ENCODE results near the gene GNG12. TPM values are rescaled to one million over a fixed set of nuclear protein-coding genes. Genes with fewer than 3 reads are reported as not detected.

Gene GNG12
- total and polyA plus RNA-seq, 8 donors: 7.3 to 39.8 (median 21.1) TPM

DNA sequence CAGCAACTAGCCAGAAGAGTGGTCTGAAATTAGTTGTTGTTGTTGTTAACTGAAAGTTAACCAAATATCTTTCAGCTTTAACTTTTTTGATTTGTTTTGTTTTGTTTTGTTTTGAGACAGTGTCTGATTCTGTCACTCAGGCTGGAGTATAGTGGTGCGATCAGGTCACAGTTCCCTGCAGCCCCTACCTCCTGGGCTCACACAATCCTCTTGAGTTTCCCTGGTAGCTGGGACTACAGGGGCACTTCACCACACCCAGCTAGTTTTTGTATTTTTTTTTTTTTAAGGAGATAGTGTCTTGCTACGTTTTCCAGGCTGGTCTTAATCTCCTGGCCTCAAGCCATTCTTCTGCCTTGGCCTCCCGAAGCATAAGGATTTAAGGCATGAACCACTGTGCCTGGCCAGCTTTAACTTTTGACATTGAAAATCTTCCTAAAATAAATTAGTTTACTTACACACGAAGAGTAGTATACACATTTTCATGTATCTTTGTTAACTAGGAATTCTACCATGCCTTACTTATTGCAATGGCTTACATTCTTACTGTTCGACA lies 45.0 kb downstream of the GNG12 start:
- intact Hi-C loops (cut with DNase I): no loop called here
- no peak for FAIRE-seq
- WGBS, 2 donors: 53 to 54% methylated on average over 5 of the region's 5 CpGs

DNA sequence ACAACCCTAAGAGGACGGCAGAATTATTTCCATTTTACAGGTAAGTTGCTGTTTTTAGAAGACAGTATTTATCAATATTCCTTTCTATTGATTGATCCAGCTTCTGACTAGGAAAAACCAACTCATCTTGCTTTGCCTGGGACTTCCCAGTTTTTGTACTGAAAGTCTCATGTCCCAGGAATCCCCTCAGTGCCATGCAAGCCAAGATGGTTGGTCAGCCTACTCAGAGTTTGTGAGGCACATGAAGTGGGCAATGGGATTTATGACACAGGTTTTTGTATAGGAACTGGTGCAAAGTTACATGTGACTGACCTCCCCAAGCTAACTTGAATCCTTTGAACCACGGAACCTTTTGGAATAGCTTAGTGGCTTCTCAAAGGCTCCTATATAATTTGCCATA lies 45.5 kb downstream of the GNG12 start:
- no peak for ATAC-seq
- H3K9me3 ChIP-seq: no peaks in the 10 kb centered on the region
- intact Hi-C loops (cut with DNase I): no loop called here
- H3K27me3 ChIP-seq: no peaks in the 10 kb centered on the region
- 95% methylated on average over 2 of the region's 2 CpGs for WGBS, 2 donors
- FAIRE-seq: no peak
- TF ChIP-seq, protein P1, sequence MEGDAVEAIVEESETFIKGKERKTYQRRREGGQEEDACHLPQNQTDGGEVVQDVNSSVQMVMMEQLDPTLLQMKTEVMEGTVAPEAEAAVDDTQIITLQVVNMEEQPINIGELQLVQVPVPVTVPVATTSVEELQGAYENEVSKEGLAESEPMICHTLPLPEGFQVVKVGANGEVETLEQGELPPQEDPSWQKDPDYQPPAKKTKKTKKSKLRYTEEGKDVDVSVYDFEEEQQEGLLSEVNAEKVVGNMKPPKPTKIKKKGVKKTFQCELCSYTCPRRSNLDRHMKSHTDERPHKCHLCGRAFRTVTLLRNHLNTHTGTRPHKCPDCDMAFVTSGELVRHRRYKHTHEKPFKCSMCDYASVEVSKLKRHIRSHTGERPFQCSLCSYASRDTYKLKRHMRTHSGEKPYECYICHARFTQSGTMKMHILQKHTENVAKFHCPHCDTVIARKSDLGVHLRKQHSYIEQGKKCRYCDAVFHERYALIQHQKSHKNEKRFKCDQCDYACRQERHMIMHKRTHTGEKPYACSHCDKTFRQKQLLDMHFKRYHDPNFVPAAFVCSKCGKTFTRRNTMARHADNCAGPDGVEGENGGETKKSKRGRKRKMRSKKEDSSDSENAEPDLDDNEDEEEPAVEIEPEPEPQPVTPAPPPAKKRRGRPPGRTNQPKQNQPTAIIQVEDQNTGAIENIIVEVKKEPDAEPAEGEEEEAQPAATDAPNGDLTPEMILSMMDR (IDR thresholded peaks at IDR 0.05): no peak
- H3K4me1 ChIP-seq: peaks cover 0 to 5% (median 4%) of the 10 kb centered on the region in 3 donors
- no peak overlapping the region for H3K4me3 ChIP-seq
- no peak overlapping the region for H3K27ac ChIP-seq
- no peaks in the 10 kb centered on the region for H3K36me3 ChIP-seq
- DNase-seq: no peak

More for the DNA sequence above, 45.0 kb downstream of the GNG12 start:
- DNase-seq: no peak
- Histone ChIP-seq H3K27me3 (no peaks in the 10 kb centered on the region), H3K4me3 (no peak overlapping the region), H3K4me1 (peaks cover 2 to 6% (median 4%) of the 10 kb centered on the region in 3 donors), H3K36me3 (no peaks in the 10 kb centered on the region), H3K27ac (no peak overlapping the region), H3K9me3 (no peaks in the 10 kb centered on the region)
- TF ChIP-seq, protein P1 (IDR thresholded peaks at IDR 0.05): no peak
- ATAC-seq: no peak

DNA sequence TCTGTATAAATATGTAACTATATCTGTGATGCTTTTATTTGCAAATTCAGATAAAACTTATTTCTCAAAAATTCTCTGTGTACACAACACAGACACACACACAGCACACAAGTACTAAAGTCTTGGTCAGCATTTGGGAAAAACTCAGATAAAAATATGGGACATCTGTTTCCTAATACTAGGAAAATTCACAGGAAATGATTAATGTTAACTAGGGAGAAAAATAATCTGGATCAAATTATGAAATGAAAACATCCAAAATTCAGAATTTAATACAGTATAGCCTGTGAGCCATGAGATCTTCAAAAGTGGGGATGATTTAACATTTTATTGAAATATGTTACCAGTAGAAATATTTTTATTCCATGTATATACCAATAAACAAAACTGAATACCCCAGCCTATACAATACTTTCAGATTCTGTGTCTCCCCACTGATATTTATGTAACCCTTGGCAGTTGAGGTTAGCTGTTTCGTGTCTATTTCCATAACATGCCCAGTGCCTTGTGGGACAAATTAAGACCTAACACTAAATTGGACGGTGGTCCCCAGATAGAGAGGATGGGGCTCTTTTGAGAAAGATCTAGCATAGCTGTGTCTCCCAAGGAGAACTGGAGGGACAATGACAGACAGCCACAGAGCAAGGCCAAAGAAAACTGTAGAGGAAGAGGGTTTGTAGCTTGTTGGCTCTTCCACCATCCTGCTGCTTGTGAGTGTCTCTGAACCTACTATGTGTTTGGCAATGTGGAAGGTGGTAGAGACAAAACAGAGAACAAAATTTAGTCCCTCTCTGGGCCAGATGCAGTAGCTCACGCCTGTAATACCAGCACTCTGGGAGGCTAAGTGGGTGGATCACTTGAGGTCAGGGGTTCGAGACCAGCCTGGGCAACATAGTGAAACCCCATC lies 47.2 kb downstream of the GNG12 start:
- no peaks in the 10 kb centered on the region for H3K36me3 ChIP-seq
- ATAC-seq (no peak), DNase-seq (no peak), FAIRE-seq (no peak)
- H3K4me3 ChIP-seq: no peak overlapping the region
- TF ChIP-seq, protein P1 (IDR thresholded peaks at IDR 0.05): no peak
- intact Hi-C loops (cut with DNase I): no loop called here
- peaks cover 0 to 4% (median 0%) of the 10 kb centered on the region in 3 donors for H3K4me1 ChIP-seq
- no peak overlapping the region for H3K27ac ChIP-seq
- WGBS, 2 donors: 87 to 92% methylated on average over 4 of the region's 4 CpGs
- no peaks in the 10 kb centered on the region for H3K9me3 ChIP-seq
- H3K27me3 ChIP-seq: no peaks in the 10 kb centered on the region

DNA sequence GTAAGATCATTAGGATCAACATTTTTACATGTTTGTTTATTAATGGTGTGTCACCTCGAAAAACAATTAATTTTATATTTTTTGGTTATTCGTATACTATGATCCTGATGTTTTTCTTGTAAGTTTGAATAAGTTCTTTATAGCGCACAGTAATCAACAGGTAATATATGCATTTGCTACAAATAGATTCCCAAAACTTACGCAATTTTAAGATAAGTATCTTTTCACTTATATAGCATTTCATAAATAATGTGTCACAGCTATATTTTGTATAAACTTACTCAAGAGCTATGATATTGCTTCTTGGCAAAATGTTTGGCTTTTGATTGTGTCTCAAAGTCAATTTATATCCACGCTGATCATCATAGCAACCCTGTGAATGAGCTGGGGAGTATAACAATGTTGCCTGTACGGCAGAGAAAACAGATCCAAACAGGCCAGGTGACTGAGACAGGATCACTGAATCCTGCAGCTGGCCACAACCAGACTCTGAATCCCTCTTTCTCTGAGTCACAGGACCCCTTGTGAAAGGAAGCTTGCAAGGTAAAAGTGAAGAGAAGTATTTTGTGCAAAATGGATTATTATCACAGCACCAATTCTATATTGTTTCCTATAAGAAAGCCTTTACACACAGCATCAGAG lies 48.6 kb downstream of the GNG12 start:
- intact Hi-C loops (cut with DNase I): no loop called here
- Histone ChIP-seq H3K27ac (no peak overlapping the region), H3K27me3 (no peaks in the 10 kb centered on the region), H3K4me1 (peaks cover 0 to 4% (median 0%) of the 10 kb centered on the region in 3 donors), H3K4me3 (no peak overlapping the region), H3K36me3 (no peaks in the 10 kb centered on the region), H3K9me3 (no peaks in the 10 kb centered on the region)
- TF ChIP-seq, protein P1 (IDR thresholded peaks at IDR 0.05): no peak
- WGBS, 2 donors: 91 to 92% methylated on average over 6 of the region's 6 CpGs
- ATAC-seq (no peak), DNase-seq (no peak), FAIRE-seq (peak; percentile 86)

Measured in pancreas (tissue), 10 donors.